Islet of Langerhans (tissue), 1 donor: ENCODE data around the gene B3GALT6.

Experiments used
- FAIRE-seq: peaks from one replicate; lab custom pipeline; 2011; peaks lifted over from hg19 to GRCh38; lab: Jason Lieb, UNC

B3GALT6 gene

DNA sequence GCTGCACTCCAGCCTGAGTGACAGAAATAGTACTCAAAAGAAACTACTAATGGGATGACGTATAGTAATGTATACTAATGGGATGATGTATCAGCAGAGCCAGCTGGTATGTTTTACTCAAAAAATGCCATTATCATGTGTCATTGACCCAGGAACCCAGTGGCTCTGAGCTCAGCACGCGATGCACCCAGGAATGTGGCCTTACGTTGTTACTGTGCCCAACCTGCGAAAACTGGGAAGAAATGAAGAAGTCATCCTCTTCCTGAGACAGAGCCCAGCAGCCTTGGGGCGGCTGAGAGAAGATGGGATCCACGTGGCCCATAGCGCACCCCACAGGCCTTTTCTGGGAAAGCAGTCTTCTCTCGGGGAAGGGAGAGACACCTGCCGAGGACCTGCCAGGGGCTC, 32.8 kb downstream of the B3GALT6 start:
- no peak for FAIRE-seq

DNA sequence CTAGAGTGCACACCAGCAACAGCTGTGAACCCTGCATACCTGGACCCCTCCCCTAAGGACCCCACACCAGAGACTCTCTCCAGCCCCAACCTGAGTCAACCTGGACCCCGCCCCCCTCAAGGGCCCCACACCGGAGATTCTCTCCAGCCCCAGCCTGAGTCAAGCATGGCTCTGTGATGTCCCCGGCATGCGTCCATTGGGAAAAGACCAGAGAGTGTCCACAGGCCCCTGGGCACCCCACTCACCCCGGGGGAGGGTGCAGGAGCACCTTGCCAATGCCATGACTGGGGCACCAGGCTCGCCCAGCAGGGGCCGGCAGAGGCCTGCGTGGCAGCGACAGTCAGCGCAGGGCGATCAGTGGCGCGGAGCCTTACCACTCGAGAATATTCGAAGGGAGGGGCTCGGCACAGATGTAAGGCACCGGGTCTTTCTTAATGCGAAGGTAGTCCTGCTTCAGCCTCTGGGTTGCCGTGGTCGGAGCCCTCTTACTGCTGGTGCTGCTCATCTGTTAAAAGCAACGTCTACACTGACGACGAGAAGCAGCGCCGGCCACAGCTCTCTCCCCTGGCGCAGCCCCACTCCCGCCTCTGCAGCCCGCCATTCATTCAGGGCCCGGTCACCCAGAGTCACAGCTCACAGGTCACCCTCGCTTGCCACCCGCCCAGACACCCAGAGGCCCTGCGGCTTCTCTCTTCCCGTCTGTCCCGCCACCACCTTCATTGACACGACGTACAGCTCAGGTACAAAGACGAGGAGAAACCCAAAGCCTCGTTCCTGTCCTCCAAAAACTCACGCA, 35.6 kb downstream of the B3GALT6 start:
- no peak for FAIRE-seq

GRCh38 chr1:1268284-1268682, 36.2 kb downstream of the B3GALT6 start:
- no peak for FAIRE-seq

- FAIRE-seq, result no peak
Measured at GRCh38 chr1:1270813-1271212, 38.8 kb downstream of the B3GALT6 start.

DNA sequence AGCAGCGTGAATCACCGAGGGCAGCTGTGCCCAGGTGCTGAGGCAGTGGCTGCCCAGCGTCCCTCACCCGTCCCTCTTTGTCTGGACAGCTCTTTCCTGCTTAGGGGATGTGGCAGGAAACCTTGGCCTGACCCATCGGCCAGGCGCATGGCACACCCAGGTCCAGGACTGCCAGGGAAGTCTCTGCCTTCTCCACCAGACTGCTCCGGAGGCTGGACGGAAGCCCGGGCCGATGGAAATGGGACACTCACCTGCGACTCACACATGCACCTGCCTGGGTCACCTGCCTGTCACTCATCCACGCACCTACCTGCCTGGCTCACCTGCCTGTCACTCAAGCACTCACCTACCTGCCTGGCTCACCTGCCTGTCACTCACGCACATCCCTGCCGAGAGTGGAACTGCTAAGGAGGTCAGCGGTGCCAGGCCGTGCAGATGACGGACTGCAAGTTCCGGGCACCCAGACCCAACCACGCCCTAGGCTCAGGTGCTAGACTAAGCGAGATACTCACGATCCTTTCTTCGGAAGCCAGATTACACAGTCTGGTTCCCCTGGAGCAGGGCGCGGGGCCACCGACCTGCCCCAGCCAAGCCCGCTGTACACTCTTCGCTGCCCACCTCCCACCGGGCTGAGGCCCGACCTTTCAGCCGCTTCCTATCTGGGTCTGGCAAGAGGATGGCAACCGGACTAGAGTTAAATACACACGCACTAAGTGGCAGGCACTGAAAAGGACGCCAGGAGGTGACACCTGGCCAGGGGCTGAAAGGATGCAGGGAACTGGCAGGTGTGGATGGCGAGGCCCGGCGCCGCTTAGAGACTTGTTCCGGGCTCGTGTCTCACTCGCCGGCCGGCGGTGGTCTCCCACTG, 40.5 kb downstream of the B3GALT6 start:
- FAIRE-seq, result no peak

DNA sequence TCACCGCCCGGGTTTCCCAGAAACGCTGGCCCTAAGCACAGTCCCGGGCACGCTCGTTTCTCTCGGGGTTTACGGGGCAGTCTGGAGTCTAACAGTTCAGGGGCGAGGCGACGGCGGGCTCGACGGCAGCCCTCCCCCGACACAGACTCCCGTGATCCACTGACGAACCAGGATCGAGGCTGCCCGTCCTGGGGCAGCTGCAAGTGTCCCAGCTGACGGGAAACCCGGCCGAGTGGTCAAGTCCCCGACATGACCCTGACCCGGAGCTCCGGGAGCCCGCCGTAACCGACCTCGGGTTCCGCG, 41.1 kb downstream of the B3GALT6 start:
- no peak for FAIRE-seq

DNA sequence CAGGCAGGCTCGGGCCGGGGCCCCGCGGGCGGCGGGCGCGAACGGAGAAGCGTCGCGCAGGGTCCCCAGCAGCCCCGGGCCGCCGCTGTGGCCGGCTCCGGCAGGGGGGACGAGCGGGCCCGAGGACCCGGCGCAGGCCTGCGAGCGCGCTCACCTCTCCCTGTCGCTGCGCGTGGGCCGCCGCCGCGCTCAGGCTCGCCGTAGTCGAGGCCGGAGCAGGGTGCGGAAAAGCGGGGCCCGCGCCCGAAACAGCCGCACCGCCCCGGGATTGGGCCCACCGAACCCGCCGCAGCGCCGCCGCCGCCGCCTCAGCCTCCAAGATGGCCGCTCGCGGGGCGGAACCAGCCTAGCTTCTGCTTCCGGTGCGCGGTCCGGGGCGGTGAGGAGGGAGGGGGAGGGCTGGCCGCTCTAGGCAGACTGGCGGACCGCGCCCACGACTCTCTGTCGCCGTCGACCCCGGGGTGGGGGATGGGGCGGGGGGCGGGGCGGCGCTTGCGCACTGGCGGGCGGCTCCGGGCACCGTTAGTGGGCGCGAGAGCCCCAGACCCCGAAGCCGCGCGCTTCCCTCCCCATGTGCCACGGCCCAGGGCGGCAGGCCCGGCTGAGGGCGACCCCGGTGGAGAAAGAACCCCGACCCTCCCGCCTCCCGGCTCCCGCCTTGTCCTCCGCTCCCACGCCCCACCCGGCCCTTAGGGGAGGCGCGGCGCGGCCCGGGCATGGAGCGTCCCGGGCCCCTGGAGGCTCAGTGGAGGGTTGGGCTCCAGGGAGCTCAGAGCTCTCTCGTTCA, 41.7 kb downstream of the B3GALT6 start, which contains the start of gene UBE2J2:
UBE2J2 (minus strand) TSS at position 343 of the 787 bp plus-strand sequence. CDS start 5,862 bp downstream, outside the sequence.
- no peak for FAIRE-seq

DNA sequence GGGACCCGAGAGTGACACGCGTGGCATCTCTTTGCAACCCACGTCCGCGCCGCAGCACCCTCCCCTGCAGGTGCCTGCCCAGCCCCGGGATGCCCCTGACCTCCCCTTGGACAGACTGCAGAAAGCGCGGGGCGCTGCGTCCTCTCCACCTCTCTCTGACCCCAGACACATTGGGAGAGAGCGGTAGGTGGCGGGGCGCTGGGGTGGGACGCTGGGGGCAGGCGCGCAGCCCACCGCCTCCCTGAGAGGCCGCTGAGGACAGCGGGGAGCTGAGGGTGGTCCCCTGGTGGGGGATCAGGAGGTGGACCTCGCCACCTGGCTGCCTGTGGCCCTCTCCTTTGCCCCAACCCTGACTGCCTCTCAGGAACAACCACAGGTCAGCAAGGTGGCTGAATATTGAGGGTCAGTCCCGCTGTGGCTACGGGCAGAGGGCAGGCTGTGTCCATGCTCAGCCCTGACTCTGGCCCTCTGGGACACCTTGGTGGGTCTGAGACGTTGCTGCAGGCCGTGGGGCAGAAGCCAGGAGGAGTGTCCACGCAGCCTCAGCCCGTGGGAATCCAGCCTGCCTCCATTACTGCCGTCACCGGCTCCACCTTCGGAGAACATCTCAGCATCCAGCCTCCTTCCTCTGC, 42.4 kb downstream of the B3GALT6 start:
- no peak for FAIRE-seq

GRCh38 chr1:1274931-1275431, 42.9 kb downstream of the B3GALT6 start:
- no peak for FAIRE-seq

- no peak for FAIRE-seq
Measured at GRCh38 chr1:1275836-1276235, 43.8 kb downstream of the B3GALT6 start.

DNA sequence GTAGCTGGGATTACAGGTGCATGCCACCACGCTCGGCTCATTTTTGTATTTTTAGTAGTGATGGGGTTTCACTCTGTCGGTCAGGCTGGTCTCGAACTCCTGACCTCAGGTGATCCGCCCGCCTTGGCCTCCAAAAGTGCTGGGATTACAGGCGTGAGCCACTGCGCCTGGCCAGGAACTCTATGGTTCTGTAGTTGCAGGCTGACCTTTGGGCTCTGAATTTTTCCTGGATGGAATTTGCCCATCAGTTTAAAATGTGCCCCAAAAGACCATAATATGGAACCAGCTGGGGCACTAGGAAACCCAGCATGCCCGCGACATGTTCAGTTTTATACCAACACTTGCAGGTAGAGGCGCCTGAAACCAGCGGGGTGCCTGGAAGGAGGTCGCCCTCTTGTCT, 46.6 kb downstream of the B3GALT6 start:
- no peak for FAIRE-seq

DNA sequence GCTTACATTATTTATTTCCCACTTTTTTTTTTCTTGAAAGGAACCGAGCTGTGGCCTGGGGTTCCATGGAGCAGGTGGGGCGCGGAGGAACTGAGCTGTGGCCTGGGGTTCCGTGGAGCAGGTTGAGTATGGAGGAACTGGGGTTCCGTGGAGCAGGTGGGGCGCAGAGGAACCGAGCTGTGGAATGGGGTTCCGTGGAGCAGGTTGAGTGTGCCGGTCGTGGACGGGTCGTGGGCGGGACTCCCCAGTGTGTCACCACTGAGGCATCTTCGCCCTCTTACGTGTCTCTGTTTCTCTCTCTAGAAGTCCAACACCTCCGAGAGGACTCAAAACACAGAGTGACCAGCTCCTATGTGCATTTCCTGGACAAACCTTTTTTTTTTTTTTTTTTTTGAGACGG, 47.0 kb downstream of the B3GALT6 start:
- FAIRE-seq, result no peak

DNA sequence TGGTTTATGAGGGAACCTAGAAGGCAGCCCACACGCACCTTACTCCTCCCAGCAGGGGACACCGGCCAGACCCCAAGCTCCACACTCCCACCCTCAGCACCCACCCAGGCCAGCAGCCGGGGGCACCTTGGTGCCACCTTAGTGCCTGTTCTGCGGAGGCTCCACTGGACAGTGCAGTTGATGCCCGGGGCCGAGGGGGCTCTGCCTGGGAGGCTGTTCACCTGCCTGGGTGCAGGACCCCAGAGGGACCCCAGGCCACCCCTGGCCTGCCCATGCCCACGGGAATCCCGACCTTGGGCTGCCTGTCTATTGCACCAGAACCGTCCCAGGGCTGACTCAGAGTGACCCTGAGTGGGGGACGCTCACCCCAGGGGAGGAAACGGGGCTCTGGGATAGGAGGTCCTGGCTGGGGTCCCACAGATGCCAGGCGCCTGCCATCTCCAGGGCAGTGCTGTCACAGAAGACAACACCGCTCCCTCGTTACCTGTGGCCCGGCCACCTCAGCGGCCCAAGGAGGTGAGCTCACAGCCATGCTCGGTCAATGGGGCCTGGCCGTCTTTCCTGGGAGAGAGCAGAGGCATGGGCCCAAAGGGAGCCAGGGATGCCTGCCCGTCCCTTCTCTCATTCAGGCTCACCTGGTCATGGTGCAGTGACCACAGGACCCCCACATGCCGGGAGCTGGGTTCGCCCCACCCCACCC, 48.9 kb downstream of the B3GALT6 start:
- FAIRE-seq, result no peak

GRCh38 chr1:1281533-1282321, 49.7 kb downstream of the B3GALT6 start:
- FAIRE-seq, result no peak

GRCh38 chr1:1282998-1283397, 51.0 kb downstream of the B3GALT6 start:
- FAIRE-seq, result no peak

DNA sequence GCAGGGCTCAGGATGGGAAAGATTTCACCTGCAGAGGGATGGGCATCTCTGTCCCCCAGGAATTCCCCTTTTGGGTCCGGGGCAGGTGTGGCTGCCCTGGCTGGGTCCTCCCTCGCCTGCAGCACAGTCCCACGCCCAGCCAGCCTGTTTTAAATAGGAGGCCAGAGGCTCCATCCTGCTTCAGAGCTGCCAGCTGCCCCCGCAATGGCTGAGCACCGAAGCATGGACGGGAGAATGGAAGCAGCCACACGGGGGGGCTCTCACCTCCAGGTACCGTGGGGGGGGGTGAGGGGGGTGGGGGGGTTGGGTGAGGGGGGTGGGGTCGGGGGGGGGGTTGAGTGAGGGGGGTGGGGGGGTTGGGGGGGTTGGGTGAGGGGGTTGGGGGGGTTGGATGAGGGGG, 51.8 kb downstream of the B3GALT6 start:
- no peak for FAIRE-seq
